ENCODE results near the gene IL22. TPM values are rescaled to one million over a fixed set of nuclear protein-coding genes. Genes with fewer than 3 reads are reported as not detected.
A peak's percentile ranks its signal among the peaks of the same experiment; 100 is the strongest.

The IL22 gene
- total RNA-seq, 1 experiment from 2014 or later: not detected

GRCh38 chr12:68224613-68225285 lies 28.7 kb downstream of the IL22 start:
- Histone ChIP-seq H3F3A (ENCODE audit: low read length, unreplicated experiment) (no peaks in the 10 kb centered on the region), H3K9me2 (replicated peaks; ENCODE audit: low read length) (no peaks in the 10 kb centered on the region), H3K9me3 (ENCODE audit: low read length) (no peaks in the 10 kb centered on the region), H3K36me3 (ENCODE audit: low read depth, low read length) (no peaks in the 10 kb centered on the region), H3K79me2 (ENCODE audit: low read length) (no peaks in the 10 kb centered on the region), H2AFZ (ENCODE audit: low read length) (no peak overlapping the region), H3K9ac (ENCODE audit: low read length) (peak overlapping the region; percentile 48; the same call in 1 of the 2 replicates), H3K27ac (ENCODE audit: low read length) (peak overlapping the region; percentile 63), H3K4me2 (ENCODE audit: low read length) (peak overlapping the region; percentile 46), H3K4me3 (ENCODE audit: low read length) (no peak overlapping the region), H3K27me3 (ENCODE audit: low read length) (no peaks in the 10 kb centered on the region), H4K20me1 (ENCODE audit: low read length) (no peaks in the 10 kb centered on the region), H3K4me1 (ENCODE audit: insufficient read depth, low read length) (peaks cover 25% of the 10 kb centered on the region)
- POLR2A ChIA-PET (ENCODE audit: unreplicated experiment): interaction anchor here (0.6 kb wide), 1 partner anchor 178 kb away, joined by 3 read pairs; no protein-coding TSS in a partner anchor
- ATAC-seq (peak; percentile 72), DNase-seq (peak; percentile 85)
- CTCF ChIA-PET: interaction anchor here (0.8 to 1.0 kb wide), 3 partner anchors 35 to 92 kb away, joined by 3 to 4 read pairs (median 3); no protein-coding TSS in a partner anchor
- BruUV-seq (replicated peaks): no TSS peak
- TF ChIP-seq EZH2phosphoT487 (IDR thresholded peaks at IDR 0.05; ENCODE audit: borderline replicate concordance, low read length) (no peak), EZH2 (IDR thresholded peaks at IDR 0.05; ENCODE audit: low read length, unreplicated experiment) (no peak), CTCF (conservative IDR thresholded peaks at IDR 0.05; ENCODE audit: low read depth, low read length) (no peak)
- intact Hi-C loops (cut with micrococcal nuclease): loop anchor here (10.0 kb wide), 1 partner anchor 450 kb away; no protein-coding TSS in a partner anchor

GRCh38 chr12:68223067-68223747 lies 30.2 kb downstream of the IL22 start:
- H3K4me3 ChIP-seq (ENCODE audit: low read length): peak overlapping the region; percentile 57
- H3K27me3 ChIP-seq (ENCODE audit: low read length): peaks cover 10% of the 10 kb centered on the region
- no peaks in the 10 kb centered on the region for H3F3A ChIP-seq (ENCODE audit: low read length, unreplicated experiment)
- ATAC-seq: peak; percentile 88
- H3K4me2 ChIP-seq (ENCODE audit: low read length): peak overlapping the region; percentile 76
- peak overlapping the region; percentile 73 for H2AFZ ChIP-seq (ENCODE audit: low read length)
- TF ChIP-seq CTCF (conservative IDR thresholded peaks at IDR 0.05; ENCODE audit: low read depth, low read length): peak; percentile 91
- no peak for TF ChIP-seq EZH2 (IDR thresholded peaks at IDR 0.05; ENCODE audit: low read length, unreplicated experiment)
- TF ChIP-seq EZH2phosphoT487 (IDR thresholded peaks at IDR 0.05; ENCODE audit: borderline replicate concordance, low read length): no peak
- ChIA-PET POLR2A (ENCODE audit: unreplicated experiment) (interaction anchor here (0.6 kb wide), 1 partner anchor 391 kb away, joined by 3 read pairs; no protein-coding TSS in a partner anchor), CTCF (interaction anchor here (0.6 to 1.3 kb wide), 5 partner anchors 36 to 1042 kb away, joined by 3 to 5 read pairs (median 4); no protein-coding TSS in a partner anchor)
- no peak overlapping the region for H3K27ac ChIP-seq (ENCODE audit: low read length)
- H4K20me1 ChIP-seq (ENCODE audit: low read length): no peaks in the 10 kb centered on the region
- H3K9ac ChIP-seq (ENCODE audit: low read length): peak overlapping the region; percentile 29
- H3K4me1 ChIP-seq (ENCODE audit: insufficient read depth, low read length): peaks cover 25% of the 10 kb centered on the region
- DNase-seq: peak; percentile 89
- no peaks in the 10 kb centered on the region for H3K36me3 ChIP-seq (ENCODE audit: low read depth, low read length)
- H3K9me3 ChIP-seq (ENCODE audit: low read length): no peaks in the 10 kb centered on the region
- intact Hi-C loops (cut with micrococcal nuclease): loop anchor here (1.0 to 10.0 kb wide), 3 partner anchors 36 to 452 kb away; no protein-coding TSS in a partner anchor
- H3K79me2 ChIP-seq (ENCODE audit: low read length): no peaks in the 10 kb centered on the region
- BruUV-seq (replicated peaks): no TSS peak
- H3K9me2 ChIP-seq (replicated peaks; ENCODE audit: low read length): no peaks in the 10 kb centered on the region
